Smooth muscle cell (in vitro differentiated cells): Measurements from ENCODE around the gene UNC5A. TPM values are rescaled to one million over a fixed set of nuclear protein-coding genes. Genes with fewer than 3 reads are reported as not detected.

Experiments used
- DNase-seq: peaks from one replicate; lab custom pipeline; 2025; ENCODE audit not compliant: unreplicated experiment; lab: John Stamatoyannopoulos, UW
- H2AFZ ChIP-seq: fragments of 200-600 bp; sonication (generic); 2 replicates; pipeline ENCODE4 v1.6.0; 2016; ENCODE audit warnings: antibody characterized with exemption, low read depth, mild to moderate bottlenecking
- H3F3A ChIP-seq: fragments of 200-600 bp; sonication (generic); 2 replicates; pipeline ENCODE4 v1.6.0; 2017; ENCODE audit warnings: antibody characterized with exemption, low read depth
- H3K27ac ChIP-seq: fragments of 200-600 bp; sonication (generic); 2 replicates; pipeline ENCODE4 v1.5.1; 2016; ENCODE audit warnings: low read depth, mild to moderate bottlenecking
- H3K27me3 ChIP-seq: fragments of 200-600 bp; sonication (generic); 2 replicates; pipeline ENCODE4 v1.6.1; 2016; ENCODE audit warnings: low read depth, mild to moderate bottlenecking
- H3K36me3 ChIP-seq: fragments of 200-600 bp; sonication (generic); 2 replicates; pipeline ENCODE4 v1.5.1; 2016; ENCODE audit warnings: low read depth
- H3K4me1 ChIP-seq: fragments of 200-600 bp; sonication (generic); 2 replicates; pipeline ENCODE4 v1.5.1; 2016; ENCODE audit warnings: low read depth
- H3K4me2 ChIP-seq: fragments of 200-600 bp; sonication (generic); 2 replicates; pipeline ENCODE4 v1.6.0; 2016; ENCODE audit warnings: mild to moderate bottlenecking
- H3K4me3 ChIP-seq: fragments of 200-600 bp; sonication (generic); 2 replicates; pipeline ENCODE4 v1.5.1; 2016; ENCODE audit warnings: mild to moderate bottlenecking
- H3K79me2 ChIP-seq: fragments of 200-600 bp; sonication (generic); 2 replicates; pipeline ENCODE4 v1.6.0; 2016; ENCODE audit warnings: low read depth, mild to moderate bottlenecking
- H3K9ac ChIP-seq: fragments of 200-600 bp; sonication (generic); 2 replicates; pipeline ENCODE4 v1.6.0; 2016; ENCODE audit warnings: low read depth
- H3K9me3 ChIP-seq: fragments of 200-600 bp; sonication (generic); replicated peaks from 2 replicates; pipeline ENCODE4 v1.5.1; 2016; ENCODE audit warnings: low read depth
- H4K20me1 ChIP-seq: fragments of 200-600 bp; sonication (generic); 2 replicates; pipeline ENCODE4 v1.6.0; 2016; ENCODE audit warnings: low read depth
- CTCF ChIP-seq: fragments of 200-600 bp; sonication (generic); IDR thresholded peaks from 2 replicates; pipeline ENCODE4 v1.5.1; 2017; ENCODE audit warnings: borderline replicate concordance, mild to moderate bottlenecking, antibody characterized with exemption; ENCODE audit not compliant: insufficient read depth, poor library complexity, severe bottlenecking
- WGBS: methylation state at CpG from one replicate; pipeline ENCODE4 v1.1.7; 2016; ENCODE audit warnings: low lambda C conversion rate; 5-methylcytosine and 5-hydroxymethylcytosine counted together
- polyA plus RNA-seq: library from polyadenylated mRNA; unstranded; fragments of >200 nt; fragmentation: Nextera tagmentation; extraction: Ambion mirVana; gene quantifications from 2 replicates; pipeline ENCODE4 v1.2.1, GENCODE V29; 2016
- total RNA-seq: library from RNA; depleted of rRNA; stranded (reverse); fragments of >200 nt; gene quantifications from 2 replicates; pipeline ENCODE4 v1.2.3, GENCODE V29; 2014

UNC5A gene
- total and polyA plus RNA-seq, 2 experiments from 2014 or later: not detected

GRCh38 chr5:176883700-176884570 lies 73.6 kb downstream of the UNC5A start:
- Histone ChIP-seq H3K36me3 (no peaks in the 10 kb centered on the region), H4K20me1 (no peaks in the 10 kb centered on the region), H3F3A (no peaks in the 10 kb centered on the region), H3K4me3 (no peak overlapping the region), H3K27ac (no peak overlapping the region), H2AFZ (no peak overlapping the region), H3K79me2 (no peaks in the 10 kb centered on the region), H3K9me3 (no peaks in the 10 kb centered on the region), H3K4me2 (no peak overlapping the region), H3K27me3 (no peaks in the 10 kb centered on the region), H3K4me1 (no peaks in the 10 kb centered on the region), H3K9ac (no peak overlapping the region)
- WGBS: 94% methylated on average over 17 of the region's 17 CpGs
- no peak for DNase-seq
- no peak for TF ChIP-seq CTCF

- H3K9ac ChIP-seq: no peak overlapping the region
- no peak for DNase-seq
- H3K79me2 ChIP-seq: no peaks in the 10 kb centered on the region
- H3K27me3 ChIP-seq: no peaks in the 10 kb centered on the region
- no peaks in the 10 kb centered on the region for H3K36me3 ChIP-seq
- H3K4me1 ChIP-seq: no peaks in the 10 kb centered on the region
- no peak overlapping the region for H2AFZ ChIP-seq
- H3F3A ChIP-seq: no peaks in the 10 kb centered on the region
- H4K20me1 ChIP-seq: no peaks in the 10 kb centered on the region
- 51% methylated on average over 4 of the region's 4 CpGs for WGBS
- no peak overlapping the region for H3K4me3 ChIP-seq
- no peak for TF ChIP-seq CTCF
- H3K4me2 ChIP-seq: no peak overlapping the region
- no peak overlapping the region for H3K27ac ChIP-seq
- no peaks in the 10 kb centered on the region for H3K9me3 ChIP-seq
These were observed 74.2 kb downstream of the UNC5A start for GRCh38 chr5:176884571-176884890.

GRCh38 chr5:176886336-176887251 lies 76.2 kb downstream of the UNC5A start:
- TF ChIP-seq CTCF: no peak
- no peak overlapping the region for H3K4me2 ChIP-seq
- H3K4me1 ChIP-seq: no peaks in the 10 kb centered on the region
- no peaks in the 10 kb centered on the region for H3K79me2 ChIP-seq
- H4K20me1 ChIP-seq: no peaks in the 10 kb centered on the region
- no peak for DNase-seq
- H3K36me3 ChIP-seq: no peaks in the 10 kb centered on the region
- H3K4me3 ChIP-seq: no peak overlapping the region
- H3K9me3 ChIP-seq: no peaks in the 10 kb centered on the region
- 92% methylated on average over 13 of the region's 13 CpGs for whole genome bisulfite sequencing
- no peak overlapping the region for H3K9ac ChIP-seq
- H3K27me3 ChIP-seq: no peaks in the 10 kb centered on the region
- no peak overlapping the region for H3K27ac ChIP-seq
- no peaks in the 10 kb centered on the region for H3F3A ChIP-seq
- no peak overlapping the region for H2AFZ ChIP-seq
